HL-60/S4 (cell line): ENCODE data around the gene CACNG1.

Experiments
- in situ Hi-C: fragments of 300-500 bp; cut with MboI; formaldehyde crosslinking; loops from 2 replicates; pipeline ENCODE4 v1.14.3; 2022; ENCODE audit warnings: low sequenced_read_pairs

The CACNG1 gene

DNA sequence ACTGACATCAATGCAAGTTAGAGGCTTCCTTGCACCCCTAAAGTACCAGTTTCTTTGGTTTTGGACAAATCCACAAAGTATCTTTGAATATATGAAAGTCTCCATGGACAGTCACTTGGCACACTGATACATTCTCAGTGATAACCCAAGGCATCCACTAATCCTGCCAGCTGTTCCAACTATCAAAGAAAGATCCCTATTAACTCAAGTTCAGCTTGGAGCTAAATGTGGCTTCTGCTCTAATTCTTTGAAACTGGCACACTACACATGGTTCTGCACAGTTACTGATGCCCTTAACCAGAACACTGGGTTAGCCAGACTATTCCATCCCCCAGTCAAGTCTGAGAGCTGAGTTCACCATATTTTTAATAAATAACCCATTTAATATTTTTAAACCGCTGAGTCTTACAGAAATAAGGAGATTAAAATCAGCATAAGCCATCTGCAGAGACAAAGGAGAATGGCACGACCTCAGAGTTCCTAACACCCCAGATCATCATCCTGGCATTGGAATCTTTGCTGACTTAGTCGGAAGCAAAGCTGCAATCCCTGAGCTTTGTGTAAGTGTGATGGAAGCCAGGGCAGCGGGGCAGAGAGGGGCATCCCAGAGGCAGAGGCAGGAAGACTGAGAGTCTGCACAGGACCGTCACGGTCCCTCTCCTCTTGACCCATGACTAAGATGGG lies 6.3 kb downstream of the CACNG1 start:
- in situ Hi-C loops, result no loop called here

DNA sequence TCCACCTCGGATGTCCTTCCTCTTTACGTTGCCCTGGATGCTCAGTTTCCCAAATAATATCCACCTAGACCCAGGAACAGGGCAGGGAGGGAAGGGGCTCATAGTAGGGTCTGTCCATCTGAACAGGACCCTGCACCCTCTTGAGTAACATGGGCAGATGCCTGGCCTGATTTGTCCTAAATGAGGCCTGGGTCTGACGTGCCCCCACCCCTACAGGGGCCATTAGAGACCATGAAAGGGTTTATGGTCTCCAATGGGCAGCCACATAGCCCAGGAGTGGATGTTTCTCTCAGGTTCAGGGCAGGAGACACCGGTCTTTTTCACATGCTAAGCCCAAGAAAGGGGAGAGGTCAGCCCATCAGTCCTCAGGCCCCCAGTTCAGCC lies 6.8 kb downstream of the CACNG1 start:
- in situ Hi-C loops, result no loop called here

DNA sequence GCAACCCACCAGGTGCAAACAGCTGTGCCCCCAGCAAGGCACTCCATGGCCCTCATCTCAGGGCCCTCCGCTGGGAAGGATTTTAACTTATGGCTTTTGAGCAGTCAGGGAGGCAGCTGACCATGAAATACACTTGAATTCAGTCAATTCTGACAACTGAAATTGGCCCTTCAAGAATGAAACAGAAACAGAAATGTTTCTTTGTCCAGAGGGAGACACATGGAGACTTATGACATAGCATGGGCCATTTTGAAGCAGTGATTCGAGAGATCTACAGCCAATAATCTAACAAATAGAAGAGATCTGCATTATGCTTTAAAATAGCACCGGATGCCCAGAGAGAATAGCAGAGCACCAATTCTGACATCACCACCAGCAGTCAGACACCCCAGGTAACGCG lies 7.5 kb downstream of the CACNG1 start:
- in situ Hi-C loops, result no loop called here

DNA sequence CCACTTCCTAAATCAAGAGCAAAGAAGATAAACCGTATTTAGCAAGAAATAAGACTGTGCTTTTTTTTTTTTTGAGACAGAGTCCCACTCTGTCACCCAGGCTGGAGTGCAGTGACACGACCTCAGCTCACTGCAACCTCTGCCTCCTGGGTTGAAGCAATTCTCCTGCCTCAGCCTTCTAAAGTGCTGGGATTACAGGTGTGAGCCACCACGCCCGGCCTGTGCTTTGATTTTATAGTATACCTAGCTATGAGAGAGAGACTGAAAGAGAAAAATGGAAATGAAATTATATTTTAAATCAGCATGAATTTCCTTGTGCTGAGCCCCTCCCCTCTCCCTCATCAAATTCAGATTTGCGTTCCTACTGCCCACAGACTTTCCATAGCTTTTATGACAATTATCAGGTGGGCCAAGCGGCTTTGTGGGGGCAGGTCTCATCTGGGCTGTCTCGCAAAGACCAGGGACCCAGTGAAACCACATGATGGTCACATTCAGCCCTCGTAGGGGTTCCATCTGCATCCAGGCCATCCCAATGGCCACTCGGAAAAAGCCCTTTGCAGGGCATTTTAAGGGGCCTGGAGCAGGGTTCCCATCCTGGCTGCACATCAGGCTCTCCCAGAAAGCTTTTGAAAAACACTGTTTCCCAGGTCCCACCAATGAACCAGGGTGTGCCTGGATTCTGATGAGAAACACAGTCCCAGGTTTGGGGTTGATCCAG lies 8.5 kb downstream of the CACNG1 start:
- in situ Hi-C loops, result no loop called here

DNA sequence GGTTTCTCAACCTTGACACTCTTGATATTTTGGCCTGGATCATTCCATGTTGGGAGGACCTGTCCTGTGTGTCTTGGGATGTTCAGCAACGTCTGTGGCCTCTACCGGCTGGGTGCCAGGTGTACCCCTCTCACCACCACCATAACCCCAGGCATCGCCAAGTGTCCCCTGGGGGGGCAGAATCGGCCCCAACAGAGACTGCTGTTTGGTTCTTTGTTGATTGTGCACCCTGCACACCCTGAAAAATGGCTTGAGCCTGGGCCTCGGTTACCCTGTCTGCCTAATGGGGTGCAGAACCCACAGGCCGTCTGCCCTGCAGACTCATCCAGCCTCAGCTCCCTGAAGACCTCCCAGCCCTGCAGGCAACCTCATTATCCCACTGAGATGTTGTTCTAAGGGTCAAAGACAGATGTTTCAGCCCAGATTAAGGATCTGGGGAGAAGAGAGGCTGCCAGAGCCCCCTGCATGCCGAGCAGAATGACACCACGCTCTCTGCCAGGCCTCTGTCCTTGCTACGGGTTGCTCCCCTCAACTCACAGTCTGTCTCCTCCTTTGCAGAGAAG lies 9.2 kb downstream of the CACNG1 start:
- in situ Hi-C loops, result no loop called here

DNA sequence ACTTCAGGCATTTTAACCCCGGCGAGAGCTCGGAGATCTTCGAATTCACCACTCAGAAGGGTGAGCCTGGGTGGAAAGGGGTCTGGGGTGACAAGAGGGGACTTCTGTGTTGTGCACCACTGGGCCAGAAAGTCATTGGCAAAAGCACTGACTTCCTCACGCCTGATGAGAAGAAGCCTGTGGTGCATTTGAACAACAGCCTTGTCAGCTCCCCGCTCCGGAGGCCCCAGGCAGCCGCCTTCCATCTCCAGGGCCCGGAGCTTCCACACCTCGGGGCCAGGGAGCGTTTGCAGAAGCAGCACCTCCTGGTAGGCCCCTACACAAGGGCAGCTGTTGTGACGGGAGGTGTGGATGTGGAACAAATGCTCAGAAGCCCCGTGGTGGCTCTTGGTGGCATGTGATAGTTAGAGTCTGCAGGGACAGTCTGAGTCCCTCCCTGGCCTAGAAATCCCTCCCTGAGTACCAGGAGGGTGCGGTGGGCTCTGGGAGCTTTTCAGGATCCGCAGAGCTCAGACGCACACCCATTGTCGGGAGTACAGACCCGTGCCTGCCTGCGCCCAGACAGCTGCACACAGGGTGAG lies 9.7 kb downstream of the CACNG1 start:
- in situ Hi-C loops, result no loop called here

DNA sequence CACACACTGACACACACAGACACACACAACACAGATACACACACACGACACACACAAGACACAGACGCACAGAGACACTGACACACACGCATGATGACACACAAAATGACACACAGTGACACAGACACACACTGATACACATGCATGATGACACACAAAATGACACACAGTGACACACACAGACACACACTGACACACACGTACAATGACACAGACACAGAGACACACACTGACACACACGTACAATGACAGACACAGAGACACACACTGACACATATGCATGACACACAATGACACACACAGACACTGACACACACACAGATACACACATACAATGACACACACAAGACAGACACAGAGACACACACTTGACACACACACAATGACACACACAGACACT lies 10.3 kb downstream of the CACNG1 start:
- in situ Hi-C loops, result no loop called here

DNA sequence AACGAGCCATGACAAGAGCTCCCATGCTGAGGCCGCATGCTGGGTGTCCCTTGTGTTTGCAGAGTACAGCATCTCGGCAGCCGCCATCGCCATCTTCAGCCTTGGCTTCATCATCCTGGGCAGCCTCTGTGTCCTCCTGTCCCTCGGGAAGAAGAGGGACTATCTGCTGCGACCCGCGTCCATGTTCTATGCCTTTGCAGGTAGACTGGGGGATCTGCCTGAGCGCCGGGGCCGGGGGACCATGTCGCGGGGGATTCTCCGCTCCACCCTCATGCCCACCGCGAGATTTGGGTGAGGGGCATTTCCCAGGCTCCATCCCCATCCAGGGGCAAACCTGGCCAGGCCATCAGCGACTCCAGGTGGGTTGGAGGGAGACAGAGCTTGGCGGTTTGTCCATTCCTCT lies 10.7 kb downstream of the CACNG1 start:
- in situ Hi-C loops, result no loop called here

DNA sequence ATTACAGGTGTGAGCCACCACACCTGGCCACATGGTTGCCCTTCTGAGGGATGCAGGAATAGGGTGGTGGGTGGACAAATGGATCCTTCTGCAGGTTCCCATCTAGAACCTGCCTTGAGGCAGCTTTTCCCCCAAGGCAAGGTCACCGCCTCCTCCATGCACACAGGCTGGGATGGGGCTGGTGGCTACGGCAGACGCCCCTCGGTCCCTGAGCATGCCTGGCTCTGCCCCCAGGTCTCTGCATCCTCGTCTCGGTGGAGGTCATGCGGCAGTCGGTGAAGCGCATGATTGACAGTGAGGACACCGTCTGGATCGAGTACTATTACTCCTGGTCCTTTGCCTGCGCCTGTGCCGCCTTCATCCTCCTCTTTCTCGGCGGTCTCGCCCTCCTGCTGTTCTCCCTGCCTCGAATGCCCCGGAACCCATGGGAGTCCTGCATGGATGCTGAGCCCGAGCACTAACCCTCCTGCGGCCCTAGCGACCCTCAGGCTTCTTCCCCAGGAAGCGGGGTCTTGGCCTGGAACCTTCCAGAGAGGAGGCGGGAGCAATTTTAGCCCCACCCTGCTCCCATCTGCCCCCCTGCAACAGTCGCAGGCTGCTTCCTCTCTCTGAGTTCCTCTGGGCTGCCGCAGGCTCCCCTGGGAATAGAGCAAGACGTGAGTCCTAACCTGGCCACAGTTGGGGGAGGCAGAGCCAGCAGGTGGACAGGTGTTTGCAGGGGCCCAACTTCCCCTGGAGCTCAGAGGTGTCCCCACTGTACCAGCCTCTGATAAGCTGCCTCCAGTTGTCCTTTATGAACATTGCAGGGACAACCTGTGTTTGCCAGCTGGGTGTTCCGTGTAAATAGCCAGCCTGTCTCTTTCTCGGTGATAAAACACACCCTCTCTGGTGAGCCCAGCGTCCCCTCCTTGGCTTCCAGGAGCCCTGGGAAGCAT lies 11.7 kb downstream of the CACNG1 start:
- in situ Hi-C loops, result no loop called here

DNA sequence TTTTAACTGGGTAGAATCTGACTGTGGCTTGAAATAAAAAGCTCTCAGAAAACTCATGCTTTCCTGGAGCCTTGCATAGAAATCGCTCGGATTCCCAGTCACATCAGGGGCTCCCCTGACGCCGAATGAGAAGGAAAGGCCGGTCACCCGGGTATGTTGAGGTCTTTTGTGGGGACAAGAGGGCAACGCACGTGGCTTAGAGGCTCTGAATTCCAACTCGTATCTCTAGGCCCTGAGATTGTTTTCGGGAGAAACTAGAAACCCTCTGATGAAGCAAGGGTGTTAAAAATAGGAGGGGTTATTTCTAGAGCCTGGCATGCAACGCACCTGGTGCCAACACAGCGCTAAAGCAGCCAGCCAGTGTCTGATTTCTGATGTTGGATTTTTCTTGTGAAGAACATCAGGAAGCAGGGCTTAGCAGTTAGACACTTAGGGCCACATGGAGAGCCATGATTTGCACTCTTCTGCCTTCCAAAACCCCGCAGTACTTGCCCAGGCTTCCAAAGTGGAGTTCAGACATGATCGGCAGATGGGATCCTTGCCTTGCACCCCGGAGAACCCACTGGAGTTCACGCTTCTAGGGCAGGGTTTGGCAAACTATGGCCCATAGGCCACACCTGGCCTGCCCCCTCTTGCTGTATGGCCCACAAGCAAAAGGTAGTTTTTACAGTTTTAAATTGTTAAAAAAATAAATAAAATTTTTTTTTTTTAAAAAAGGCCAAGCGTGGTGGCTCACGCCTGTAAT lies 12.6 kb downstream of the CACNG1 start:
- in situ Hi-C loops, result no loop called here

DNA sequence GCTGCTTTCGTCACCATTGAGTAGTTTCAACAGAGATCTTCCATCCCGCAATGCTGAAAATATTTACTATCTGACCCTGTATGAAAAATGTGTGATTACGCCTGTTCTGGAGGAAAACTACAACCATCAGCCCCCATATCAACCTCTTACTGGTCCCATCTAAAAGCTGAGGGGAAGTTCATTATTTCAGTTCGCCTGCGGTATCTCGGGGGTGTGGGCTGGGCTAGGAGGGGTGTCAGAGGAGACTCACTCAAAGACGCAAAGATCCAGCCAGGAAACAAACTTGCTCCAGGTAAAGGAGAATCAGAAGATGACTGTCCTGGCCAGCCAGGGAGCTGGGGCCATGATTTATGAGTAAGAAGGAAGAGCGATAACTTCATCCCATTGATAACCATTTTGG lies 13.7 kb downstream of the CACNG1 start:
- in situ Hi-C loops, result no loop called here

DNA sequence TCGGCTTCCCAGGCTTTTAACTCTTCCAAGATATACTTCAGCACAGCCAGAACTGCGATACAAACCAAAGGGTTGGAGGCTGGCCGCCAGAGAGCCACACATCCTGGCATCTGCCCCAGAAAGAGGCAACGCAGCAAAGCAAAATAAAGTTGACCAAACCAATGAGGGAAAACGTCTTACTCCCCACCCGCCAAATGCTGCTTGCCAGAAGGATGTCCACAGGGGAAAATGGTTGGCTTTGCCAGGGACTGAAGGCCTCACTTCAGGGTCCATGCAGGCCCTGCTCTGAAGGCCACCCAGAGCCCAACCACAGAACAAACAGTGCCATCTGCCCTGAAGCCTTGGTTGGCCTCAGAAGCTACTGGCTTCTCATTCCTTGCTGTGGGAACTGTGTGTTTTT lies 15.0 kb downstream of the CACNG1 start:
- in situ Hi-C loops, result no loop called here

DNA sequence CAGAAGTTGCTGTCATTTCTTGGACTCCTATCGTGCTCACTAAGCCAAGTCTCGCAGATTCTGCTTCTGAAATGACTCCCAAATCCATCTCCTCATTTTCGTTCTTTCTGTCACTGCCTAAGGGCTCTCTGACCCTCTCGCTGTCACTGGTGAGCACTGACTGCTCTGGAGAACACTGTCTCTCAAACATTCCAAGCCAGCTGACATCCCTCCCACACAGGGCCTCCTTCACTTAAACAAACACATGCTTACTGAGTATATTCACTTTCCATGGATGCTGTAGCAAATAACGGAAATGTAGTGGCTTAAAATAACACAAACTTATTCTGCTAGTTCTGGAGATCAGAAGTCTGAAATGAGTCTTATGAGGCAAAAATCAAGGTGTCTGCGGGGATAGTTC lies 18.8 kb downstream of the CACNG1 start:
- in situ Hi-C loops, result no loop called here

DNA sequence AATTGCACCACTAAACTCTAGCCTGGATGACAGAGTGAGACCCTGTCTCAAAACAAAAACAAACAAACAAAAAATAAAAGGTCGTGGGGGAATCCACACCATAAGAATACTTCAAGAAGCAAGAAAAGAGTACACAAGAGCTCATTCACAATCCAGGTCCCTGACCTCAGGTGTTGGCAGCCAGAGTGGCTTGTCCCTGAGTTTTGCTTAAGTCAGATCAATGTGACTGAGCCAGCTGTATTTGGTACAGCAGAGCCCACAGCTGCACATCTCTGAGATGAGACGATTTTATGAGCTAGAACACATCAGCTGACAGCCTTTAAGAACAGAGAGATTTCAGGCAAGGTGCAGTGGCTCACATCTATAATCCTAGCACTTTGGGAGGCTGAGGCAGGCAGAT lies 22.4 kb downstream of the CACNG1 start:
- in situ Hi-C loops, result no loop called here

DNA sequence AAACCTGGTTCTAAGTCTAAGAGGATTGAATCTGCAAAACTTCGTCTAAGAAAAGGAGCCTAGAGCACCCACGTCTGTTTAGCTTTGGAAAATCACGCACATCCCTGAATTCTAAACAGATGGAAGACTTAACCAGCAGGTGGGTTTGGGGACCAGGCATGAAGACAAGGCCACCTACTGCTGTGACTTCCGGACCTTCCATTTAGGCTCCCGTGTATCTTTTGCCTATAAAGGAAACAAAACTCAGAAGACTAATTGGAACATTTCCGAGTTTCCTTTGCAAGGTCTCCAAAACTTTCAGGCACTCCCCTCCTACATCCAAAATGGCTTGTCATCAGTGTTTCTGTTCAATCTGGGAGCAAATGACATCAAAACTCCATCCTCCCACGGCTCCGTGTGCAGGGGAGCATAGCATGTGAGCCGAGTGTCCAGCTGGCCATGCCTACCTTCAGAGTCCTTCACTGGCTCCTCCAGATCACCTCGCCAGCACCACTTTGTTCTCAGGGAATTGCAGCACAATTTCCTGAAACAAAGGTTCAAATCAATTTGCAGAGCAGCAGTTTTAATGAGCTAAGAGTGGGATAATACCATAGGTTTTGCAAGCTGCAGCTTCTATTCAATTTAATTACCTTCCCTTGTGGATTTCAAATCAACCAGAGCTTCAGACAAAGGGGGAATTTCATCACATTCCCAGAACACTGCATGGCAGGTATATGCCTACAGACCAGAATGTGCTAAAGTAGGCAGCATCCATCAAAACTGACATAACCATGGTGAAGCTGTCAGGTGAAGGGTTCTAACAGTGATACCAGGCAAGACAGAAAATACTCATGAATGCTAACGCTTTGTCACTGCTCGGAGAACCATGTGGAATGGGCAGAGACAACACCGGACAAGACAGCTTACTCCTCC lies 23.5 kb downstream of the CACNG1 start:
- in situ Hi-C loops, result no loop called here

DNA sequence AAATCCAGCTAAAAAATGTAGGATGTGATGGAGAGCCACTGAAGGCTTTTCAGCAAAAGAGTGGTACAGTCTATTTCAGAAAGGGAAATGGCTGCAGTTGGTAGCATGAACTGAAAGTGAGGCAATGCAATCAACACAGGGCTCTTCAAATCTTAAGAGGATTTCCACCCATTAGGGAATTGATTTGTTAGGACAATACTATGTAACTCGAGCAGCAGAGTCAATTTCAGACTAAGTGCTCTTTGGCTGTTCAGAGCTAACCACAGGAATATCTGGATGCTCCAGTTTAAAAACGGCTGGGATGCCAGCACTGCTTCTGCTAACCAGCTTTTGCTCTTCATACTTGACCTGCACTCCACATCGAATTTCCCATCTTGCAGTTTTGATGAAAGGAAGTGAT lies 24.6 kb downstream of the CACNG1 start:
- in situ Hi-C loops, result no loop called here

DNA sequence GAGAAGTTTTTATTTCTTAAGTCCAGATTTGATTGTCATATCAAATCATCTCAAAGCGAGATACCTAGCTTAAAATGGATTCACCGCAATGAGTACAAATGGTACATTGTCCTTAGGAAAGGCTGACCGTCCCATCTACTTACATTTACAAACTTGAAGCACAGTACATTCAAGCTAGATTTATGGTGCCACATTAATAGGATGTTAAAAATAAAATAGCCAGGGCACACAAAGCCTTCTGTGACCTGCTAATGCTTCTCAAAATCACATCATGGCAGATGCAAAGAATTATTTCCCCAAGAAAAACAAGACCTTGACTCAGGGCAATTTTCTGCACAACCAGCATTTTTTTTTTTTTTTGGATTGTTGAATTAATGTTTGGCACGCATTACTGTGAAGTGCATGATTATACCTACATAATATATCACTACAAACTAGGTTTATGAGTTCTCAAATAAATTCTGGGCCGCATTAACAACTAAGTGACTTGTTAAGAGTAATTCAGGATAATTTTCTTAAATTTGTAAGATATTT lies 25.3 kb downstream of the CACNG1 start:
- in situ Hi-C loops, result no loop called here

DNA sequence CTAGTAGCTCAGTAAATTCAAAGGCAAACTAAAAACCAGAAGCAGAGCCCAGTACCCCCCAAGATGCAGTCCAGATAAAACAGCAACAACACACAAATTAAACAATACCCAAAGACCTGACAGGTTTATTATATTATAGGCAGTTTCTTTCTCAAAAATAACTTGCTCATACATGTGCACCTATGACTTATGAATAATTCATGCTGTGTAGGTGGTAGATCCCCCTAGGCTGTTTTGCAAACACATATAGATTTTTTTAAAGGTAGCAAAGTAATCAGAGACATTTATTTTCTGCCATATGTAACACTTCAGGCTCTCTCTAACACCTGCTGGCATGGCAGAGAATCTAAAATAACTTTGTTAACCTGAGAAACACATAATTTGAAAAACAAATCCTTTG lies 27.2 kb downstream of the CACNG1 start:
- in situ Hi-C loops, result no loop called here

DNA sequence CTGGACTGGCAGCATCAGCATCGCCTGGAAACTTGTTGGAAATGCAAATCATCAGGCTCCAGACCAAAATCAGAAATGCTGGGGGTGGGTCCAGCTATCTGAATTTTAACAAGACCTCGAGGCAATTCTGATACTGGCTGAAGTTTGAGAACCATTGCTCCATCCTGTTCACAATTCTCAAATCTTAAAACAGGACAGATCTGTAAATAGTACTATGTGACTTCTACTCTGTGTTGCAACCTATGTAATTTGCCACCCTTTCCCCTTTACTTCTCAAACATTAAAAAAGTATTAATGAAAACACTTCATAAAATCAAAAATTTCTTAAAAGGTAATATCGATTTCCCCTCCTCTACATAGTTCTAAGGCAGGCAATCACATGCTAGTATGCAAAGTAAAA lies 28.5 kb downstream of the CACNG1 start:
- in situ Hi-C loops, result no loop called here
